ENCODE data around the gene IQCF2.

The IQCF2 gene

DNA sequence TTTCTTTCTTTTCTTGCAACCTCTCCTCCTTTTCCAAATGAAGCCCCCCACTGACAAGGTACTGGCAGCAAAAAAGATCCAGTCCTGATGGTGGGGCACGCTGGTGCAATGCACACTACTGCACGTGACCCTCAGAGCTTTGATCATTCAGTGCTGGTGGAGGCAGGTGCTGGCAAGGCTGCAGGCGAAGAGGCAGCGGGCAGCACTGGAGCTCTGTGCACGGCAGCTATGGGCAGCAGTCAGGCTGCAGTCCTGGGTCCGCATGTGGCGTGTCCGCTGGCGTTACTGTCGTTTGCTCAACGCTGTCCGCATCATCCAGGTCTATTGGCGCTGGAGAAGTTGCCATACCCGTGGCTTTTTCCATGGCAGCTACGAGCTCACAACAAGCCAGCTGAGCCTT is 42.3 kb upstream of the IQCF2 start:
- Histone ChIP-seq H3K27me3 (replicated peaks; ENCODE audit: insufficient read depth, low read length) (no peaks in the 10 kb centered on the region), H3K36me3 (replicated peaks; ENCODE audit: insufficient read depth, low read length) (no peaks in the 10 kb centered on the region), H3K9me3 (replicated peaks; ENCODE audit: insufficient read depth, low read length) (no peaks in the 10 kb centered on the region), H3F3A (ENCODE audit: insufficient read depth, low read length) (no peaks in the 10 kb centered on the region), H3K4me1 (ENCODE audit: low read length) (peaks cover 14% of the 10 kb centered on the region; the same call in 1 of the 2 replicates), H3K4me3 (ENCODE audit: low read length) (no peak overlapping the region), H3K4me2 (ENCODE audit: low read depth, low read length) (no peak overlapping the region), H4K20me1 (ENCODE audit: insufficient read depth, low read length) (no peaks in the 10 kb centered on the region), H2AFZ (ENCODE audit: low read length) (no peak overlapping the region), H3K27ac (ENCODE audit: low read length) (no peak overlapping the region), H3K9me2 (replicated peaks; ENCODE audit: insufficient read depth, low read length) (no peaks in the 10 kb centered on the region), H3K79me2 (ENCODE audit: low read length) (no peaks in the 10 kb centered on the region), H3K9ac (ENCODE audit: low read length) (no peak overlapping the region)
- TF ChIP-seq EZH2phosphoT487 (IDR thresholded peaks at IDR 0.05; ENCODE audit: low read length) = no peak
- DNase-seq = no peak

DNA sequence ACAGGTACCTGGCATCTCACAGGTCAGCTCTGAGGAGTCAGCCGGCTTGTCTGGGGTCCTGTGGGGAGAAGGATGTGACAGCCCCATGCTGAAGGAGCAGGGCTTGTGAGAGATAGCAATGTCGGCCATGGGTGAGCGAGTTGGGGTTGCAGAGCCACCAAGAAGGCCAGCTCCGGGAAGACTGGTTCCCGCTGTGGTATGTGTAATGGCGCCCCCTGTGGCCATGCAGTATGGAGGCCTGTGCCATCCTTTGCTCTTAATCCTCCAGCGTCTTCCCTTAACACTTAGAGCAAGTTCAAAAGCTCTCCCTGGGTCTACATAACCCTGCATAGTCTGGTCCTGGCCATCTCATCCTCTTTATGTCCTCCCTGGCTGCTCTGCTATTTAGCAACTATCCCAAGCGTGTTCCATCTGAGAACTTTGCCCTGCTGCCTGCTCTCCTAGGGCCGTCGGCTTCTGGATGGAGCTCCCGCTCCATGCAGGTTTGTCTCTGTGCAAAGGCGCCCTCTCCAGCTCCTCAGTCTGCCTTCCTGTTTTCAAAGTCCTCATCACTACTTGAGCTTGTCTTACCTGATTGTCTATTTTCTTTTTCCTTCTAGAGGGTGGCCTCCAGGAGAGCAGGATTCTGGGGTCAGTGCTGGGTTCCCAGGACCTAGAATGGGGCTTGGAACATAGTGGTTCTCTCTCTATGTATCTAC is 41.6 kb upstream of the IQCF2 start:
- Histone ChIP-seq H3K9ac (ENCODE audit: low read length) (no peak overlapping the region), H3K27ac (ENCODE audit: low read length) (no peak overlapping the region), H3K27me3 (replicated peaks; ENCODE audit: insufficient read depth, low read length) (no peaks in the 10 kb centered on the region), H3K9me2 (replicated peaks; ENCODE audit: insufficient read depth, low read length) (no peaks in the 10 kb centered on the region), H3F3A (ENCODE audit: insufficient read depth, low read length) (no peaks in the 10 kb centered on the region), H3K4me3 (ENCODE audit: low read length) (no peak overlapping the region), H3K79me2 (ENCODE audit: low read length) (no peaks in the 10 kb centered on the region), H2AFZ (ENCODE audit: low read length) (no peak overlapping the region), H3K4me2 (ENCODE audit: low read depth, low read length) (no peak overlapping the region), H4K20me1 (ENCODE audit: insufficient read depth, low read length) (no peaks in the 10 kb centered on the region), H3K4me1 (ENCODE audit: low read length) (peaks cover 14% of the 10 kb centered on the region; the same call in 1 of the 2 replicates), H3K36me3 (replicated peaks; ENCODE audit: insufficient read depth, low read length) (no peaks in the 10 kb centered on the region), H3K9me3 (replicated peaks; ENCODE audit: insufficient read depth, low read length) (no peaks in the 10 kb centered on the region)
- DNase-seq = no peak
- TF ChIP-seq EZH2phosphoT487 (IDR thresholded peaks at IDR 0.05; ENCODE audit: low read length) (no peak), EZH2 (optimal IDR thresholded peaks at IDR 0.05; ENCODE audit: low read depth, low read length) (no peak)
- TF ChIP-seq, protein P1, sequence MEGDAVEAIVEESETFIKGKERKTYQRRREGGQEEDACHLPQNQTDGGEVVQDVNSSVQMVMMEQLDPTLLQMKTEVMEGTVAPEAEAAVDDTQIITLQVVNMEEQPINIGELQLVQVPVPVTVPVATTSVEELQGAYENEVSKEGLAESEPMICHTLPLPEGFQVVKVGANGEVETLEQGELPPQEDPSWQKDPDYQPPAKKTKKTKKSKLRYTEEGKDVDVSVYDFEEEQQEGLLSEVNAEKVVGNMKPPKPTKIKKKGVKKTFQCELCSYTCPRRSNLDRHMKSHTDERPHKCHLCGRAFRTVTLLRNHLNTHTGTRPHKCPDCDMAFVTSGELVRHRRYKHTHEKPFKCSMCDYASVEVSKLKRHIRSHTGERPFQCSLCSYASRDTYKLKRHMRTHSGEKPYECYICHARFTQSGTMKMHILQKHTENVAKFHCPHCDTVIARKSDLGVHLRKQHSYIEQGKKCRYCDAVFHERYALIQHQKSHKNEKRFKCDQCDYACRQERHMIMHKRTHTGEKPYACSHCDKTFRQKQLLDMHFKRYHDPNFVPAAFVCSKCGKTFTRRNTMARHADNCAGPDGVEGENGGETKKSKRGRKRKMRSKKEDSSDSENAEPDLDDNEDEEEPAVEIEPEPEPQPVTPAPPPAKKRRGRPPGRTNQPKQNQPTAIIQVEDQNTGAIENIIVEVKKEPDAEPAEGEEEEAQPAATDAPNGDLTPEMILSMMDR (IDR thresholded peaks at IDR 0.05; ENCODE audit: low read length) = peak; percentile 32

GRCh38 chr3:51828297-51828696 is 33.1 kb upstream of the IQCF2 start:
- Histone ChIP-seq H3K9ac (ENCODE audit: low read length) (no peak overlapping the region), H3K9me2 (replicated peaks; ENCODE audit: insufficient read depth, low read length) (no peaks in the 10 kb centered on the region), H3K4me2 (ENCODE audit: low read depth, low read length) (no peak overlapping the region), H3K27ac (ENCODE audit: low read length) (no peak overlapping the region), H3K79me2 (ENCODE audit: low read length) (no peaks in the 10 kb centered on the region), H3K9me3 (replicated peaks; ENCODE audit: insufficient read depth, low read length) (no peaks in the 10 kb centered on the region), H3K27me3 (replicated peaks; ENCODE audit: insufficient read depth, low read length) (no peaks in the 10 kb centered on the region), H3K4me1 (ENCODE audit: low read length) (no peaks in the 10 kb centered on the region), H3K36me3 (replicated peaks; ENCODE audit: insufficient read depth, low read length) (no peaks in the 10 kb centered on the region), H4K20me1 (ENCODE audit: insufficient read depth, low read length) (no peaks in the 10 kb centered on the region), H2AFZ (ENCODE audit: low read length) (no peak overlapping the region), H3F3A (ENCODE audit: insufficient read depth, low read length) (no peaks in the 10 kb centered on the region), H3K4me3 (ENCODE audit: low read length) (no peak overlapping the region)
- DNase-seq = no peak
- TF ChIP-seq, protein P1 (IDR thresholded peaks at IDR 0.05; ENCODE audit: low read length) = no peak
- no peak for TF ChIP-seq EZH2phosphoT487 (IDR thresholded peaks at IDR 0.05; ENCODE audit: low read length)
- TF ChIP-seq EZH2 (optimal IDR thresholded peaks at IDR 0.05; ENCODE audit: low read depth, low read length) = no peak

DNA sequence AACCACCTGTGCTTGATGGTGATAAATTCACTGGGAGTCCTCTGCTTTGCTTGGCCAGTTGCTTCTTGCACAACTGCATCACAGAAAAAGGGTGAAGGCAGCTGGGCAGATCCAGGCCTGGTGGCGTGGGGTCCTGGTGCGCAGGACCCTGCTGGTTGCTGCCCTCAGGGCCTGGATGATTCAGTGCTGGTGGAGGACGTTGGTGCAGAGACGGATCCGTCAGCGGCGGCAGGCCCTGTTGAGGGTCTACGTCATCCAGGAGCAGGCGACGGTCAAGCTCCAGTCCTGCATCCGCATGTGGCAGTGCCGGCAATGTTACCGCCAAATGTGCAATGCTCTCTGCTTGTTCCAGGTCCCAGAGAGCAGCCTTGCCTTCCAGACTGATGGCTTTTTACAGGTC is 31.1 kb upstream of the IQCF2 start:
- no peaks in the 10 kb centered on the region for H3K36me3 ChIP-seq (replicated peaks; ENCODE audit: insufficient read depth, low read length)
- H3K79me2 ChIP-seq (ENCODE audit: low read length) = no peaks in the 10 kb centered on the region
- no peak overlapping the region for H3K27ac ChIP-seq (ENCODE audit: low read length)
- no peaks in the 10 kb centered on the region for H3K9me2 ChIP-seq (replicated peaks; ENCODE audit: insufficient read depth, low read length)
- no peak overlapping the region for H3K4me2 ChIP-seq (ENCODE audit: low read depth, low read length)
- no peaks in the 10 kb centered on the region for H3F3A ChIP-seq (ENCODE audit: insufficient read depth, low read length)
- TF ChIP-seq EZH2 (optimal IDR thresholded peaks at IDR 0.05; ENCODE audit: low read depth, low read length) = no peak
- no peak for TF ChIP-seq EZH2phosphoT487 (IDR thresholded peaks at IDR 0.05; ENCODE audit: low read length)
- TF ChIP-seq, protein P1 (IDR thresholded peaks at IDR 0.05; ENCODE audit: low read length) = no peak
- no peaks in the 10 kb centered on the region for H3K4me1 ChIP-seq (ENCODE audit: low read length)
- H2AFZ ChIP-seq (ENCODE audit: low read length) = no peak overlapping the region
- no peak overlapping the region for H3K9ac ChIP-seq (ENCODE audit: low read length)
- no peak for DNase-seq
- H3K9me3 ChIP-seq (replicated peaks; ENCODE audit: insufficient read depth, low read length) = no peaks in the 10 kb centered on the region
- no peaks in the 10 kb centered on the region for H3K27me3 ChIP-seq (replicated peaks; ENCODE audit: insufficient read depth, low read length)
- no peak overlapping the region for H3K4me3 ChIP-seq (ENCODE audit: low read length)
- no peaks in the 10 kb centered on the region for H4K20me1 ChIP-seq (ENCODE audit: insufficient read depth, low read length)

Measured in MM.1S (cell line).